Measurements from ENCODE around the gene SNAP23.

SNAP23 gene

DNA sequence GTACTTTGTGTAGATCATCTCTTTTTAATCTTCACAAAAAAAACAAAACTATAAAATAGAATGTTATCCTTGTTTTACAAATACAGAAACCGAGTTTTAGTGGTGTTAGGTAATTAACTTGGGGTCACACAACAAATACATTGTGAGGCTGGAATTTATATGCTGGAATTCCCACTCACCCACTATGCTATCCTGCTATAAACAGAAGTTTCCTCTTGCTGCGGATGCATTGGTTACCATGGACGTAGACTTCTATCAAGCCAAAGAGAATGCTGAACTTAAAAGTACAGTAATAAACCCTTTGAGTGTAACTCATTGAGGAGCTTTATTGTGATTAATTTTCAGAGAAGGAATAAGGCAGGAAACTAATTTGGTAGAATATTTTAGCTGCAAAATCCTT is 9.2 kb downstream of the SNAP23 start:
- H3K4me3 ChIP-seq (ENCODE audit: control insufficient read depth, low read depth, low read length) = no peak overlapping the region
- TF ChIP-seq, protein P1, sequence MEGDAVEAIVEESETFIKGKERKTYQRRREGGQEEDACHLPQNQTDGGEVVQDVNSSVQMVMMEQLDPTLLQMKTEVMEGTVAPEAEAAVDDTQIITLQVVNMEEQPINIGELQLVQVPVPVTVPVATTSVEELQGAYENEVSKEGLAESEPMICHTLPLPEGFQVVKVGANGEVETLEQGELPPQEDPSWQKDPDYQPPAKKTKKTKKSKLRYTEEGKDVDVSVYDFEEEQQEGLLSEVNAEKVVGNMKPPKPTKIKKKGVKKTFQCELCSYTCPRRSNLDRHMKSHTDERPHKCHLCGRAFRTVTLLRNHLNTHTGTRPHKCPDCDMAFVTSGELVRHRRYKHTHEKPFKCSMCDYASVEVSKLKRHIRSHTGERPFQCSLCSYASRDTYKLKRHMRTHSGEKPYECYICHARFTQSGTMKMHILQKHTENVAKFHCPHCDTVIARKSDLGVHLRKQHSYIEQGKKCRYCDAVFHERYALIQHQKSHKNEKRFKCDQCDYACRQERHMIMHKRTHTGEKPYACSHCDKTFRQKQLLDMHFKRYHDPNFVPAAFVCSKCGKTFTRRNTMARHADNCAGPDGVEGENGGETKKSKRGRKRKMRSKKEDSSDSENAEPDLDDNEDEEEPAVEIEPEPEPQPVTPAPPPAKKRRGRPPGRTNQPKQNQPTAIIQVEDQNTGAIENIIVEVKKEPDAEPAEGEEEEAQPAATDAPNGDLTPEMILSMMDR (conservative IDR thresholded peaks at IDR 0.05; ENCODE audit: control insufficient read depth, insufficient read depth, low read depth, low read length) = no peak
- DNase-seq (ENCODE audit: low read depth) = no peak

DNA sequence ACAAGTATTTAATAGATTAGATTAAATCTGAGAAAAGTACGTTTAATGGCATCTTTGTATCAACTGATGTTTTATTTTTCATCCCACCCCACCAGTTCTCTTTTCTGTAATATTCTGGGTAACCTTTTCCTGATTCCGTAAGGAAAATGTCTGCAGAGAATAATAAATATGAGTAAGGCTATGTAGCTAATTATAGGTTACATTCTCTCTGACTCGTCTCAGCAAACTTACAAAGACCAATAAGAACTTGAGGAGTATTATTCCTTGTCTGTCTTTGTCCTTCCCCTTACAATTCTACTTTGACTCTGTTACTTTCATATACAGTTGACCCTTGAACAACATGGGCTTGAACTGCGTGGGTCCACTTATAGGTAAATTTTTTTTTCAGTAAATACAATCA is 12.1 kb downstream of the SNAP23 start:
- no peak overlapping the region for H3K4me3 ChIP-seq (ENCODE audit: control insufficient read depth, low read depth, low read length)
- DNase-seq (ENCODE audit: low read depth) = no peak
- TF ChIP-seq, protein P1 (conservative IDR thresholded peaks at IDR 0.05; ENCODE audit: control insufficient read depth, insufficient read depth, low read depth, low read length) = no peak

- no peak overlapping the region for H3K4me3 ChIP-seq (ENCODE audit: control insufficient read depth, low read depth, low read length)
- TF ChIP-seq, protein P1 (conservative IDR thresholded peaks at IDR 0.05; ENCODE audit: control insufficient read depth, insufficient read depth, low read depth, low read length) = peak; percentile 9
- peak; percentile 74 for DNase-seq (ENCODE audit: low read depth)
Observed at GRCh38 chr15:42508263-42508690, 12.8 kb downstream of the SNAP23 start.

DNA sequence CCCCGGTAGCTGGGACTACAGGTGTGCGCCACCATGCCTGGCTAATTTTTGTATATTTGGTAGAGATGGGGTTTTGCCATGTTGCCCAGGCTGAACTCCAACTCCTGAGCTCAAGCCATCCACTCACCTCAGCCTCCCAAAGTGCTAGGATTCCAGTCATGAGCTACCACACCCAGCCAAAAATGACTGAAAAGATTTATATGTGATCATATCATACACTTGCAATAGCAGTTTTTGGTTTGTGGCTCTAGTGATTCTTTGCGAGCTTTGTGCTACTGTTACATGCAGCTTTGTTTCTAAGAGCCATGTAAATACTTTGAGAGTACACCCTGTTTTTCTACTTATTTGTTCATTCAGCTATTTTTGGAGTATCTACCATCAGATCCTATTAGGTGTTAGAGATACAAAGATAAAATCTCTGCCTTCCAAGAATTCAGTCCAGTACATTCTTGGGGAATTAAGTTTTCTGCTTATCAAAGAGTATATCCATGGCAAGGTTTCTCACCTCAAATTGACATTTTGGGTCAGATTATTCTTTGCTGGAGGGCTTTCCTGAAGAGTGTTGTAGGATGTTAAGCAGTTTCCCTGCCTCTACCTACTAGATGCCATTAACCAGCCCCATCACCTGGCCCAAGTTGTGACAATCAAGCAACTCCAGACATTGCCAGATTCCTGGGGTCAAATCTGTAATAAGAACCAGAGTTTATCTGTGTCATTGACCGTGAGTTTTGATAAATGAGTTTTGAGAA is 15.0 kb downstream of the SNAP23 start:
- H3K4me3 ChIP-seq (ENCODE audit: control insufficient read depth, low read depth, low read length) = no peak overlapping the region

DNA sequence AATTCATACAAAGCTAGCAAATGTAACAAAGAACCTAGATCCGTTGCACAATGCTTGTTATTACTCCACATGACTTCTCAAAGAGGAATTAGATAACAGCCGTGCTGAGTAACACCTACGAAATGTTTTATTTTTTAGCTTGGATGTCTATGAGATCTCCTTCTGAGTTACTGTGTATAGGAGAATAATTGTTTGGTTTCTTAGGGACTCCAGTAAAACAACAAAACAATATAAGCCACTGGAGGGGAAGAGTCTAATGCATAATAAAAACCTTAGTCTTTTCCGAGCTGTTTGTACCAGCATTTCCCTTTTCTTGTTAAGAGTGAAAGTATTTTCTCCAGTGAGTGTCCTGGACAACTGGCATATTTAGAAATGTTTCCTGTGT is 15.6 kb downstream of the SNAP23 start:
- H3K4me3 ChIP-seq (ENCODE audit: control insufficient read depth, low read depth, low read length) = no peak overlapping the region
- DNase-seq (ENCODE audit: low read depth) = peak; percentile 72

More for the DNA sequence above, 15.0 kb downstream of the SNAP23 start:
- peak; percentile 1 for DNase-seq (ENCODE audit: low read depth)
- TF ChIP-seq, protein P1 (conservative IDR thresholded peaks at IDR 0.05; ENCODE audit: control insufficient read depth, insufficient read depth, low read depth, low read length) = no peak

DNA sequence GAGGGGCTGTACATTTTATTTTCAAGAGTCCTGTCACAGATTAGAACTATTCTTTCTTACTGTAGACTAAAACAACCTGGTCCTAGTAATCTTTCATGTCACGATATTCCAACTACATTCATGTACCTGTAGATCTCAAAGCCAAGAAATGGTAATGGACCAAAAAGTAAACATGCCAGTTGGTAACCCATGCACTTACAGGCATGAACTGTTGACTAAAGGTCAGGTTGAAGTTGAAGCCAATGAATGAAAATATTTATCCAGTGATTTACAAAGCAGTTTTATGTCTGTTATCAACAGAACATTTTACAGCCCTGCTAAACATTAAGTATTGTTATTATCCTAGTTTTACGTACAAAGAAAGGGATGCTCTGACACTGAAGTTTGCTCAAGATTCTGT is 27.9 kb downstream of the SNAP23 start:
- TF ChIP-seq, protein P1 (conservative IDR thresholded peaks at IDR 0.05; ENCODE audit: control insufficient read depth, insufficient read depth, low read depth, low read length) = no peak
- no peak for DNase-seq (ENCODE audit: low read depth)
- no peak overlapping the region for H3K4me3 ChIP-seq (ENCODE audit: control insufficient read depth, low read depth, low read length)

More for the DNA sequence above, 15.6 kb downstream of the SNAP23 start:
- TF ChIP-seq, protein P1 (conservative IDR thresholded peaks at IDR 0.05; ENCODE audit: control insufficient read depth, insufficient read depth, low read depth, low read length) = no peak

Data from fibroblast of mammary gland (primary cell).